ENCODE measurements around the gene TRERF1.

TRERF1 gene

DNA sequence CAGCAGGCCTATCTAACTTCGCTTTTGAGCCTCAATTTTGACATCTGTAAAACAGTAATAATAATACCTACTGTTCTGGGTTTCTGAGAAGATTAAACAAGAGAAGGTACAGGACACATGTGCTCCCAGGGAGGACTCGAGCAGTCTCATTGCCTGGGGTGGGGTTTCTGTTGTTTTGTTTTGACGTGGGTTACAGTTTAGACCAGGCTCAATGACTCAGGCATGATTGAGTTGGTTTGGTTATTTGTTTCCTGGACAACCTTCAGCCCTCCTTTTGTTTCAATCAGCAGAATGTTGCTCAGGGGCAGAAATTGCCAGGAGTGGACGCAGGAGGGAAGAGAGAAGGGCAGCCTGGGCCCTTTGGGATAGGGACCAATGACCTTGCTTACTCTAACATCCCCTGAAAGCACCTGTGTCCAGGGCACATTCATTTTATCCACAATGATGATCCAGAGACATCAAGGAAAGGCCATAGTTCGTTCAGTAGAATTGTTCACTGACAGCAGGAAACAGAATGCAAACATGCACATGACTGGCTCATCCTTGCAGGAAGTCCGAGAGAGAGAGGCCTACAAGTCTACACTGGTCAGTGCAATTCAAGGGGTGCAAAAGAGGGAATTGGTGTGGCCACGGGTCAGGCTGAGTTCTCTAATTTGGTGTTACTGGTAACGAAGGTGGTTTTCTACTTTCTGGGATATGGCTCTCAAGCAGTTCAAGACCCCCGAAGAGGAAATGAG lies 159.6 kb downstream of the TRERF1 start:
- no peak for DNase-seq (ENCODE audit: low read depth)
- no peak overlapping the region for H3K4me3 ChIP-seq (ENCODE audit: low read depth, low read length)
- TF ChIP-seq, protein P1, sequence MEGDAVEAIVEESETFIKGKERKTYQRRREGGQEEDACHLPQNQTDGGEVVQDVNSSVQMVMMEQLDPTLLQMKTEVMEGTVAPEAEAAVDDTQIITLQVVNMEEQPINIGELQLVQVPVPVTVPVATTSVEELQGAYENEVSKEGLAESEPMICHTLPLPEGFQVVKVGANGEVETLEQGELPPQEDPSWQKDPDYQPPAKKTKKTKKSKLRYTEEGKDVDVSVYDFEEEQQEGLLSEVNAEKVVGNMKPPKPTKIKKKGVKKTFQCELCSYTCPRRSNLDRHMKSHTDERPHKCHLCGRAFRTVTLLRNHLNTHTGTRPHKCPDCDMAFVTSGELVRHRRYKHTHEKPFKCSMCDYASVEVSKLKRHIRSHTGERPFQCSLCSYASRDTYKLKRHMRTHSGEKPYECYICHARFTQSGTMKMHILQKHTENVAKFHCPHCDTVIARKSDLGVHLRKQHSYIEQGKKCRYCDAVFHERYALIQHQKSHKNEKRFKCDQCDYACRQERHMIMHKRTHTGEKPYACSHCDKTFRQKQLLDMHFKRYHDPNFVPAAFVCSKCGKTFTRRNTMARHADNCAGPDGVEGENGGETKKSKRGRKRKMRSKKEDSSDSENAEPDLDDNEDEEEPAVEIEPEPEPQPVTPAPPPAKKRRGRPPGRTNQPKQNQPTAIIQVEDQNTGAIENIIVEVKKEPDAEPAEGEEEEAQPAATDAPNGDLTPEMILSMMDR (IDR thresholded peaks at IDR 0.05; ENCODE audit: control insufficient read depth, extremely low read depth, insufficient read depth), result no peak

GRCh38 chr6:42287756-42288155 lies 164.0 kb downstream of the TRERF1 start:
- no peak overlapping the region for H3K4me3 ChIP-seq (ENCODE audit: low read depth, low read length)
- DNase-seq (ENCODE audit: low read depth), result no peak
- TF ChIP-seq, protein P1 (IDR thresholded peaks at IDR 0.05; ENCODE audit: control insufficient read depth, extremely low read depth, insufficient read depth), result no peak

- no peak for DNase-seq (ENCODE audit: low read depth)
- TF ChIP-seq, protein P1 (IDR thresholded peaks at IDR 0.05; ENCODE audit: control insufficient read depth, extremely low read depth, insufficient read depth), result no peak
- no peak overlapping the region for H3K4me3 ChIP-seq (ENCODE audit: low read depth, low read length)
Observed at GRCh38 chr6:42281570-42281969, 170.2 kb downstream of the TRERF1 start.

- TF ChIP-seq, protein P1 (IDR thresholded peaks at IDR 0.05; ENCODE audit: control insufficient read depth, extremely low read depth, insufficient read depth), result no peak
- H3K4me3 ChIP-seq (ENCODE audit: low read depth, low read length), result no peak overlapping the region
- DNase-seq (ENCODE audit: low read depth), result no peak
Observed at GRCh38 chr6:42280966-42281533, 170.7 kb downstream of the TRERF1 start.

DNA sequence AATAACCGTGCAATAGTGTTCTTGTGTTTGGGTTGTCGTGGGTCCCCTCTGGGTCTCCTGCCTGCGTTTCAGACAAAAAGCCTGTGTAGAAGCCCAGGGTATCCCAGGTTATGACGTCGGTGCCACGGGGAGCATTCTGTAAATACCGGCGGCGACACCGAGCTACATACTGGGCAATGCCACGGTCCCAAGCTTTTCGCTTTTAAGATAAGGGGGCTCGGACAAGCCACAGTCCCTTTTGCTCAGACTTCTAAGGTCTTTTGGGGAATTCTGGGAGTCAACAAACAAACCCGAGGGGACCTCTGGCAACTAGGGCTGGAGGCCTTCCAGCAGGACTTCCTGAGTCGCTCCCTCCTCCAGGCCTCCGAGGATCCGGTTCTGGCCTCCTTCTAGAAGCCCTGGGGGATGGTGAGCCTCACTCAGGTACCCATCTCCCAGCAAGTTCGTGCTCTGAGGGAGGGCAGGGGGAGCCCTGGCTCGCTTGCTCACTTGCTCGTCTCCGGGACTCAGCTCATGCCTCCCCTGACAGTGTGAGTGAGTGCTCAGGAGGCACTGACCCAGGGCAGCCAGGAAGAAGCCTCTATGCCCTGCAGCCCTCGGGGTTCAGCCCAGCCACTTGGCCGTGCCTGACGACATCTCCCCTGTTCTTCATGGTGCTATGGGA lies 171.6 kb downstream of the TRERF1 start:
- DNase-seq (ENCODE audit: low read depth), result no peak
- TF ChIP-seq, protein P1 (IDR thresholded peaks at IDR 0.05; ENCODE audit: control insufficient read depth, extremely low read depth, insufficient read depth), result no peak
- H3K4me3 ChIP-seq (ENCODE audit: low read depth, low read length), result no peak overlapping the region

GRCh38 chr6:42279144-42279781 lies 172.5 kb downstream of the TRERF1 start:
- no peak overlapping the region for H3K4me3 ChIP-seq (ENCODE audit: low read depth, low read length)
- no peak for DNase-seq (ENCODE audit: low read depth)
- TF ChIP-seq, protein P1 (IDR thresholded peaks at IDR 0.05; ENCODE audit: control insufficient read depth, extremely low read depth, insufficient read depth), result no peak
